Mesothelial cell of epicardium (in vitro differentiated cells): ENCODE results near the gene KLHL15. TPM values are rescaled to one million over a fixed set of nuclear protein-coding genes. Genes with fewer than 3 reads are reported as not detected.

Experiments used
- DNase-seq, 2 experiments: peaks; one replicate each; pipeline ENCODE4 v3.0.0; 2021; ENCODE audit warnings: low spot score in 2 of 2; ENCODE audit not compliant: unreplicated experiment in 2 of 2
- H3K27ac Mint-ChIP-seq: 2 replicates; pipeline ENCODE4 v1.8.0; 2021; ENCODE audit warnings: mixed read lengths
- H3K27me3 Mint-ChIP-seq: 2 replicates; pipeline ENCODE4 v1.8.0; 2021; ENCODE audit warnings: low read depth, mixed read lengths
- H3K36me3 Mint-ChIP-seq: 2 replicates; pipeline ENCODE4 v1.8.0; 2021; ENCODE audit warnings: mixed read lengths
- H3K4me1 Mint-ChIP-seq: 2 replicates; pipeline ENCODE4 v1.8.0; 2021; ENCODE audit warnings: mixed read lengths
- H3K4me3 Mint-ChIP-seq: 2 replicates; pipeline ENCODE4 v1.8.0; 2021; ENCODE audit warnings: mild to moderate bottlenecking, moderate library complexity, mixed read lengths
- H3K9me3 Mint-ChIP-seq: 2 replicates; pipeline ENCODE4 v1.8.0; 2021; ENCODE audit warnings: mixed read lengths
- CTCF ChIP-seq: fragments of 200-600 bp; sonication (generic); IDR thresholded peaks from one replicate; pipeline ENCODE4 v1.5.0; 2021; ENCODE audit warnings: antibody characterized with exemption; ENCODE audit not compliant: unreplicated experiment
- total RNA-seq: library from RNA; stranded (reverse); gene quantifications from 3 replicates; pipeline ENCODE4 v1.2.1, GENCODE V29; 2021

The KLHL15 gene
- total RNA-seq, 1 donor from 2014 or later, result 21.9 TPM

DNA sequence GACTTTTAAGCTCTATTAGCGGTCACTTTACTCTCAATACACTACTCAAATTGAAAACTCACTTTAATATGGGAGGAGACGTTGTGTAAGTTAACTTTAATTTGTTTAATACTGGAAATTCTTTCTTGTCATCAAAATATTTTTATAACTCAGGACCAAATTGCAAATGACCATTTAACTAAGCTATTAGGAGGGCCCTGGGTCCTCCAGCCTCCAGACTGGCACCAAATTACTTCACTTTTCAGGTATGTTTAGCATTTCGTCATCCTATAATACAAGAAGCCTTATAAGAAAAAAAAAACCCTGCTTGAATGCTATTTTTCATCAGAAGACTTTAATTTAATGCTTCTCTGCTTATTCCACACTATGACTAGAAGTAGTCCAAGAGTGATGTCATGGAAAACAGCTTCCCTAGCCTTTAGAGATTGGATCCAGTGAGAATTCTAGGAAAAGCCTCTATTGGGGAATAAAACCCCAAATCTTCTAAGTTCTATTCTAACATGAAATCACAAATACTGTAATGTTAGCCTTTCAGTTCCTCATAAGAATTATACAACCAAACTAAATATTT, 6.6 kb downstream of the KLHL15 start:
- H3K9me3 Mint-ChIP-seq, result no peaks in the 10 kb centered on the region
- H3K27me3 Mint-ChIP-seq, result no peaks in the 10 kb centered on the region
- no peak for TF ChIP-seq CTCF
- no peak for DNase-seq
- H3K4me1 Mint-ChIP-seq, result peaks cover 30% of the 10 kb centered on the region
- H3K36me3 Mint-ChIP-seq, result peaks cover 8% of the 10 kb centered on the region
- no peak overlapping the region for H3K4me3 Mint-ChIP-seq
- H3K27ac Mint-ChIP-seq, result peak overlapping the region; percentile 91

DNA sequence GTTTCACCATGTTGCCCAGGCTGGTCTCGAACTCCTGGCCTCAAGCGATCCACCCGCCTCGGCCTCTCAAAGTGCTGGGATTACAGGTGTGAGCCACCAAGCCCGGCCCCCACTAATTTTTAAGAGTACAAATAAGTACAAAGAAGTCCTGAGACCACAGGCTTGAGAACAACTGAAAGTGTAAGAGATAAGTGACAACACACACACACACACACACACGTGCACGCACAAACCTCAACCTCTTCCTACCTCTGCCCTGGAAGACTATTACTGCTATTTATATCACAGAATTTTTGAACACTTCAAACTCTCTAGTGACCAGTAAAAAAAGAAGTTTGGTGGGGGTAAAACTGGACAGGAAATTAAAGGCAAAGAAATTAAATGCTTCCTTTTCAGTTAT, 7.5 kb downstream of the KLHL15 start:
- H3K4me1 Mint-ChIP-seq, result peaks cover 30% of the 10 kb centered on the region

DNA sequence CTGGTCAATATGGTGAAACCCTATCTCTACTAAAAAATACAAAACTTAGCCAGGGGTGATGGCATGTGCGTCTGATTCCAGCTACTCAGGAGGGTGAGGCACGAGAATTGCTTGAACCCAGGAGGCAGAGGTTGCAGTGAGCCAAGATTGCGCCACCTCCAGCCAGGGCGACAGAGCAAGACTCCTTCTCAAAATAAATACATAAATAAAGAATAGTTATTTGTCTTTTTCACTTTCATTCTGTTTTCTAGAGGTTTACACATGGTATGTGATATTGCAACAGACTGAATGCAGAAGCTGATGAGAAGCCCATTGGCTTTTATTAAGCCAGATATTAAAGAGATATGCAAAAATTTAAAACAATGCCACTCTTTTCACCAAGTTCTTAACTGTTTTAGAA, 8.2 kb downstream of the KLHL15 start:
- H3K9me3 Mint-ChIP-seq, result no peaks in the 10 kb centered on the region
- peaks cover 8% of the 10 kb centered on the region for H3K36me3 Mint-ChIP-seq
- peaks cover 30% of the 10 kb centered on the region for H3K4me1 Mint-ChIP-seq
- TF ChIP-seq CTCF, result no peak
- H3K4me3 Mint-ChIP-seq, result no peak overlapping the region
- no peak overlapping the region for H3K27ac Mint-ChIP-seq
- no peaks in the 10 kb centered on the region for H3K27me3 Mint-ChIP-seq
- no peak for DNase-seq

More for the DNA sequence above, 7.5 kb downstream of the KLHL15 start:
- no peak for TF ChIP-seq CTCF
- H3K36me3 Mint-ChIP-seq, result peaks cover 8% of the 10 kb centered on the region
- H3K4me3 Mint-ChIP-seq, result no peak overlapping the region
- H3K9me3 Mint-ChIP-seq, result no peaks in the 10 kb centered on the region
- no peaks in the 10 kb centered on the region for H3K27me3 Mint-ChIP-seq
- H3K27ac Mint-ChIP-seq, result peak overlapping the region; percentile 91
- no peak for DNase-seq

DNA sequence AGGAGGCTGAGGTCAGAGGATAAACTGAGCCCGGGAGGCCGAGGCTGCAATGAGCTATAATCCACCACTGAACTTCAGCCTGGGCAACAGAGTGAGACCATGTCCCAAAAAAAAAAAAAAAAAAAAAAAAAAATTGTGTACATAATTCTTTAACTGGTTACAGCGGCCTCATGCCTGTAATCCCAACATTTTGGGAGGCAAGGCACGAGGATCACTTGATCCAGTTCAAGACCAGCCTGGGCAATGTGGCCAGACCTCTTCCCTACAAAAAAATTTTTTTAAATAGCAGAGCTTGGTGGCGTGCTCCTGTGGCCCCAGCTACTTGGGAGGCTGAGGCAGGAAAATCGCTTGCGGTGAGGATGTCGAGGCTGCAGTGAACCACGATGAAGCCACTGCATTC, 9.3 kb downstream of the KLHL15 start:
- Mint-ChIP-seq H3K4me1 (peaks cover 23% of the 10 kb centered on the region), H3K27ac (no peak overlapping the region), H3K9me3 (no peaks in the 10 kb centered on the region), H3K36me3 (peaks cover 5% of the 10 kb centered on the region), H3K4me3 (no peak overlapping the region), H3K27me3 (no peaks in the 10 kb centered on the region)
- DNase-seq, result no peak
- TF ChIP-seq CTCF, result no peak

DNA sequence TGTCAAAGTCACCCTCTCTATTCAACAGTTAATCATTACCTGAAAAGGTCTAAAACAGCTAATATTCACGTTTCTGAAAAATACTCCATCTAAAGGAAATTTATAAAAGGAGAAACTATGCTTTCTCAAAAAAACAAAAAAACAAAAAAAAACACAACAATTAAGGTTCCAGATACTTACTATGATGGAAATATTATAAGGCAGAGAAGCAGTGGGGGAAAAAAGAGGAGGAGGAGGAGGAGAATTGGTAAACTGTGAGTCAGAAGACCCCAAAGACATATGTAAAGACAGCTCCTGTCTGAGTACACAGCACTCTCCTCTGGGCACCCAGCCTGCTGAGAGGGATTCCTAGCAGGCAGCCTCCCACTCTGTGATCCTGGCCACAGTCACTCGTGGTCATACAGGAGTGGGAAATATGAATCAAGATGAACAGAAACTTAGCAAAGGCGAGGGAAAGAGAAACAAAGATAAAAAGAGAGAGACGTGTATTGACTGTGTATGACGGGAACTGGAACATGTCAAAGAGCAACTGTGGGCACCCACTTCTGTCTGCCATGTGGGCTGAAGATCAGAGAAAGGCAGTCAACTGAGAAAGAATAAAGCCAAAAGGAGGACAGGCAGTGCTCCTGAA, 12.5 kb downstream of the KLHL15 start:
- no peak for TF ChIP-seq CTCF
- DNase-seq, result no peak
- no peak overlapping the region for H3K4me3 Mint-ChIP-seq
- no peaks in the 10 kb centered on the region for H3K27me3 Mint-ChIP-seq
- no peak overlapping the region for H3K27ac Mint-ChIP-seq
- peaks cover 1% of the 10 kb centered on the region for H3K4me1 Mint-ChIP-seq
- peaks cover 5% of the 10 kb centered on the region for H3K9me3 Mint-ChIP-seq
- peaks cover 14% of the 10 kb centered on the region for H3K36me3 Mint-ChIP-seq
